ENCODE measurements around the gene TTC13.

Gene TTC13

DNA sequence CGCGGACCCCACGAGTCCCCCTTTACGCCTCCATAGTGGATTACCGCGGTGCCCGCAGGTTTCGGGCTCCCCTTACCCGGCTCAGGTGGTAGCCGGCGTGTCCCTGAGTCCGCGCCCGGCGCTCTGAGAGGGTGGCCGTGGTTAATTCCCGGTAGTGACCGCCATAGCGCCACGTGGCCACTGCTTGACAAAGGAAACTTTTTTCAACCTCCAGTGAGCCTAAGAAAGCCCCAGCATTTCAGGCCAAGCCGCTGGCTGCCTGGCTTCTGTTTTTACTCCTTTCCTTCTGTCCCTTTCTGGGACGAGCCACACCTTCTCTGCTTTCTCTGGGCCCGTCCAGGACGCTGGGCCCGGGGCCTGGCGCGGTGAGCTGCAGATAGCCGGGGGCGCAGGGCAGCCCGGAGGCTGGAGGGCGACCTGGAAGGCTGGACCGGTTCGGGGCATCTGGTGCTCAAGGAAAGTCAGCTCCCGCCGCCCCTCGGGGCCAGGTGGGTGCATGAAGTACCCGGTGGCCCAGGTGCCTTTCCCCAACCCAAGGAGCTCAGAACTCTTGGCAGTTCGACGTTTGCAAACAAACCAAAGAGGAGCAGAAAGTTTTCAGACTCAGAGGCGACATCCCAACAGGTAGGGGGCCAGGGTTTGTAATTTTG is 109.8 kb downstream of the TTC13 start:
- peak; percentile 25 for DNase-seq (ENCODE audit: low read depth)

DNA sequence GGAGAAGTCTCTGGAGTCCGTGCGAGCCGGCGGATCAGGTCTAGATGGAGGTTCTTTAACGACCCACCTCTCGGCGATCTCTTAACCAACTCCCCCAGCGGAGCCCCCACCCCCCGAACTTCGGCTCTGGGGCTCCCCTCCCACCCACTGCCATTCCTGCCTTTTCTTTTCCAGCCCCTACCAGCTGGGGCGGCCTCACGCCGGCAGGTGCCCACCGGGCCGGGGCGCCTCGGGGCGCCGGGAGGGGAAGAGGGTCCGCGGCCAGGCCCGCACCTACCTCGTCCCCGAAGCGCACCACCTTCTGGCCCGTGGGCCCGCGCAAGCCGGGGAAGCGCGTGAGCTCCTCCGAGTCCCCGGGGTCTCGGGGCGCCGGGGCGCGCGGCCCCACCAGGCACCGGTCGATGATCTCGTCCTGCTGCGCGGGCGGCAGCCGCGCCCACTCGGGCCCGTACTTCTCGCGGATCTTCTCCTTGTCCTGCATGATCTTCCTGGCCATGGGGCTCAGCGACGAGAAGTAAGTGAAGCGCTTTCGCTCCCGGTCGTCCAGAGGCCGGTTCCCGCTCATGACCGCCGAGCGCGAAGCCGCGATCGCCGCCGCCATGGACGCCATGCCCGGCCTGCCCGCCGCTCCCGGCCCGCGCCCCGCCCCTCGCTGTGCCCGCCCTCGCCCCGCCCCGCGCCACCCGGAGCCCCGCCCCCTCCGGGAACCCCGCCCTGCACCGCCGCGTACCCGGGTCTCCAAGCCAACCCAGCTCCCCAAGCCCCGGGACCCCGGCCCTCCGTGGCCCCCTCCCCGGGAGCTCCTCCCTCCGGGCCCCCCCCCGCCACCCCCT is 110.5 kb downstream of the TTC13 start, which contains the start of gene C1orf198:
TSS of gene C1orf198 (minus strand) at position 619 of the 833 bp plus-strand sequence. CDS start at position 610, 9 bp downstream.
- peak; percentile 39 for DNase-seq (ENCODE audit: low read depth)

DNA sequence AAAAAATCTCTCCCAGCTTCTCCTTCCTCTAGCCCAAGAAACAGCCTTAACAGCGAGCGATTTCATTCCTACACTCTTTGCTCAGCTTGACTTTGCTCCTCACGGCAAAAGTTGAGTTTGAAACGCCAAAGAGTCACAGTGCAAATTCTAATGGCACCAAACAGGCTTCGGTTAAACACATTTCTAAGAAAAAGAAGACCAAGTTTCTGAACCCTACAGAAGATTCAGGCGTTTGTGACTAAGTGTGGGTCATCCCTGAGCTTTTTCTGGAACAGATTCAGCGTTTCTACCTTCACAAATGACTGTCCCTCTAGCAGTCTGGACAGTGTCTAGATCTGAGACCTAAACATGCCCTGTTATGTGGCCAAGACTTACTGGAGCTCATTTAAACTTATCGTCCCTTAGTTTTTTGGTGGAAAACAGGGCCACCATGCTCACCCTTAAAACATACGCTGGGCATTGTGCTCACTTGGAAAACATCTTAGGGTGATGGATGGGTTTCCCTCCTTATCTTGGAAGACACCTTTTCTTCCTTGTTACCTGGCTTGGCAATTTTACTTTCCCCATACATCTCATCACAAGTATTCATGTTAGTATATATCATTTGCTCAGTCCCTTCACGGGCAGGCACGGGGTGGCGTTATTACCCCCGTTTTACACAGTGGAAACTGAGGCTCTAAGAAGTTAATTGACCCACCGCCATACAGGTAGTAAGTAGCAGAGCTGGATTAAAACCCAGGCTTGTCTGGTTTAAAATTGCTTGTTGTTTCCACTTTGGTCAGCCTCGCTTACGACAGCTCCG is 111.4 kb downstream of the TTC13 start:
- DNase-seq (ENCODE audit: low read depth) = no peak

DNA sequence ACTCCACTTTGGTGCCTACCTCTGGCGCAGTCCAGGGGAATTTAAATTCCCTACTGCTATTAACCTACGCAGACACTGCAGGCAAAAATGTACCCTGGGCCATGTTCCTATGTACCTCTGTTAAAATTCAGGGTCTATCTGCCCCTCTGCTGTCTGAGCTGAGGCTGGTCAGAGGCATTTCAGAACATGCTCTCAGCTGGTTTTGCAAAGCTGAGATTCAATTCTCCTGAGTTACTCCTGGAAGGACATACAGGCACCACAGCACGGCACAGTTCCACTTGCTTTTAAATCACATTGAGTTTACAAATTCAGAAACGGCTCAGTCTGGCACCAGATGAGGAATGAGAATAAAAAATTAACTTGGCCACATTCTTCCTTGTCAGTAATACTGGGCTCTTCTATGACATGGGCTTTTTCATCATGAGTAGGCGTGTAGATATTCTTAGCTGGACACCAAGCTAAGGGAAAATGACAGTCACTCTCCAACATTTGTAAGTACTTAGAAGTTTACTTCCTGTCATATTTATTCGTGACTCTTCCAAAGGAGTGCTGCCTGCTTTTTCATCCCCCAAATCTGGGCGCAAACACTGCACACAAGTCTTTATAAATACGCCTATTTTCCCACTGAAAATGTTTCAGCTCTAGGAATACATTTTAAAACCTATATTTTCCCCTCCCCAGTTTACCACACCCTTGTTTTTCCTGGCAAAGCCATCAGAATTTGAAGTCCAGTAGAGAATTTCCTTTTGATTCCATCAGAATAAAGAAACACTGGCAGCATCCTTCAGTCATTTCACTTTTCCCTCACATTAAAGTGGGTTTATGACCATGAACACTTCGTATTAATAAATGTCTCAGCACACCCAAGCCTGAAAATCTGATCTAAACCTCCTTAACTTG is 112.2 kb downstream of the TTC13 start:
- DNase-seq (ENCODE audit: low read depth) = peak; percentile 77

DNA sequence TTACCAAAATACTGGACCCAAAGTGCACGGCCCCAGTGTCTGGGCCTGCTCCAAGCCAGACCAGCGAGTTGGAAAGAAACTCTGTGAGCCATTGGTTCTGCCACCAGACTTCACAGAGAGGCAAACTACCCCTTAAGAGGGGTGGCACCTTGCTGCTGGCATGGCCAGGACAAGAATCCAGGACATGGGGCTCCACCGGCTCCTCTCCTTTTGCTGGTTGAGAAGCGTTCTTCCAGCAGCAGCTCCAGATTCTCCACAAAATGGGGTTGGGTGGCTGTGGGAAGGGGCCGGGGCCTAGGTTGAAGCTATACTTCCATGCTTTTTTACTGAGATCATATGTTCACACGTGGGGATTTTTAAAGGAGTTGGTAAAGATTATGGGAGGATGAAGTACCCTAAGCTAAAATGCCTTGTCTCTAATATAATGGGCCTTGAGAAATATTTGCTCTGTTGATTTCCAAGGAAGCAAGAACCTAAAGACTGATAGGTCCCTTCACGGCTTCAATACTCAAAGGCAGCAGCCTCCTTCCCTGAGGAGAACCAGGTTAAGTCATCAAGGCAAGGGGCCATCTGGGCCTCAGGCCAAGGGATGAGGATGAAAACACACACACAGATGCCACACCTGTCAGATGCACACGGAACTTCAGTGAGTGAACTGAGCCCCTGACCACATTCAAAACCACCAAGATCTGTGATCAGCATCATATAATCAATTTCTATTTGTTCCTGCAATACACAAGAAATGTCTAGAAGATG is 113.4 kb downstream of the TTC13 start:
- DNase-seq (ENCODE audit: low read depth) = no peak

DNA sequence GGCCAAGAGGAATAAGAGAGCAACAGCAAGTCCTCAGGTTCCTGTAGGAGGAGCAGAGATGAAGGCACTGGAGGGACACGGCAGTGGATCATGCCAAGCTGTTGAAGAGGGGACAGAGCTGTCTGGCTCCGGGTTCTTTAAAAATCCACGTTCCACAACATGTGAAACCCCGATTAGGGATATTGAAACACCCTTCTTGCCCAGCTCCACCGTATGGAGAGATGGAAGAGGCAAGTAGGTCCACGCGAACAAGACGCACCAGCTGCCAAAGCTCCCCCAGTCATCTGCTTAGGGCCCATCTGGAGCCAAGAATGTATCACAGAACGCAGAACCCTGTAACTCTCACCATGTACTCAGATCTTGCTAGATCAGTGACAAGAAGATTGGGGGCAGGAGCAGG is 114.2 kb downstream of the TTC13 start:
- DNase-seq (ENCODE audit: low read depth) = no peak

DNA sequence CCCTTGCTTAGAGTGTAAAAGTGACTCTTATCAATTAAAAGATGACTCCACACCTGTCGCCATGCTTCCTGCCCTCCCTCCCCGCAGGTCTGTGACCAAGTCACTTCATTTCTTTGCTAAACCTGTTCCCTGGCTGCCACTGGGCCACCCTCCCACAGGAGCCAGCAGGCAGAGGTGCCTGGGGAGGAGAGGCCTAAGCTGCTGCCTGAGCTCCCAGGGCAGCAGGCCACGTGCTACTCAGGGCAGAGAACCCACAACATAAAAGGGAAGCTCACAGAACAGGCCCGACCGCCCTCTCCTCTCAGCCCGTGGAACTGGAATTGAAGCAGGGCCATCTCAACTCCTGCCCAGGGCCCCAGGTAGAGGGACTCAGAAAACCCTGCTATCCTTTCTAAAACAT is 115.2 kb downstream of the TTC13 start:
- DNase-seq (ENCODE audit: low read depth) = no peak

DNA sequence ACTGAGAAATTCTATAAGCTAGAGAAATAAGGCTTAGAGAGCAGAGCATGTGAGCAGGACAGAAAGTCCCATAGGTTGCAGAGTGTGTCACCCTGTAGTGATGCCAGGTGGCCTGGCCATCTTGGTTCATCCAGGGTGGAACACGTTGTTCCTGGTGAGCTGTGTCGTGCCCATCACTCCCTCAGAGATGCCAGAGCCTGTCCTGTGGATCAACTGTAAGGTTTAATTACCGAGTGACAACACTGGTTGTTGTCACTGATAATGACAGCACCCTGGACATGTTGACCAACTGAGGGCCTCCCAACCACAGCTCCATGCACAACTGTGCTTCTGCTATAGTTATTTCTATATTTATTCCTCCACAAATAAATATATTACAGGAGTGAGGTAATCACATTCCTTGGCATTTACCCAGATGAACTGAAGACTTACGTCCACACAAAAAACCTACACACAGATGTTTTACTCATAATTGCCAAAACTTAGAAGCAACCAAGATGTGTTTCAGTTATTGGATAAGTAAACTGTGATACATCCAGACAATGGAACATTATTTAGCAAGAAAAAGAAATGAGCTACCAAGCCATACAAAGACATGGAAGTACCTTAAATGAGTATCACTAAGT is 116.6 kb downstream of the TTC13 start:
- peak; percentile 82 for DNase-seq (ENCODE audit: low read depth)

GRCh38 chr1:230861489-230861888 is 117.2 kb downstream of the TTC13 start:
- no peak for DNase-seq (ENCODE audit: low read depth)

DNA sequence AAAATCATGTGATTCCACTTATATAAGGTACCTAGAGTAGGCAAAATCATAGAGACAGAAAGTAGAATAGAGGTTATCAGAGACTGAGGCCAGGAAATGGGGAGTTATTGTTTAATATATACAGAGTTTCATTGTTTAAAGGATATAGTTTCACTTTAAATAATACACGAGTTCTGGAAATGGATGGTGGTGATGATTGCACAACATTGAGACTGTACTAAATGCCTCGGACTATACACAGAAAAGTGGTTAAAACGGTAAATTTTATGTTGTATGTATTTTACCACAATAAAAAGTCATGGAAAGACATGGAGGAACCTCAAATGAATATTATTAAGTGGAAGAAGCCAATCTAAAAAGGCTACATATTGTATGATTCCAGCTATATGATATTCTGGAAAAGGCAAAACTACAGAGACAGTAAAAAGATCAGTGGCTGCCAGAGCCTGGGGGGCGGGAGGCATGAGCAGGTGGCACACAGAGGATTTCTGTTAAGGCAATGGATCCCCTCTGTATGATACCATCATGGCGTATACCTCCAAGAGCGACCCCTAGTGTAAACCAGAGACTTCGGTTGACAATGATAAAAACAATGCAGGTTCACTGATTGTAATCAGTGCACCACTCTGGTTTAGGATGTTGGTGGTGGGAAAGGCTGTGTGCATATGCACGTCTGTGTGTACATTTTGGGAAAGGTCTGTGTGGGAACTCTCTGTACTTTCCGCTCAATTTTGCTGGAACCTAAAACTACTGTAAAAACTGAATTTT is 117.9 kb downstream of the TTC13 start:
- no peak for DNase-seq (ENCODE audit: low read depth)

DNA sequence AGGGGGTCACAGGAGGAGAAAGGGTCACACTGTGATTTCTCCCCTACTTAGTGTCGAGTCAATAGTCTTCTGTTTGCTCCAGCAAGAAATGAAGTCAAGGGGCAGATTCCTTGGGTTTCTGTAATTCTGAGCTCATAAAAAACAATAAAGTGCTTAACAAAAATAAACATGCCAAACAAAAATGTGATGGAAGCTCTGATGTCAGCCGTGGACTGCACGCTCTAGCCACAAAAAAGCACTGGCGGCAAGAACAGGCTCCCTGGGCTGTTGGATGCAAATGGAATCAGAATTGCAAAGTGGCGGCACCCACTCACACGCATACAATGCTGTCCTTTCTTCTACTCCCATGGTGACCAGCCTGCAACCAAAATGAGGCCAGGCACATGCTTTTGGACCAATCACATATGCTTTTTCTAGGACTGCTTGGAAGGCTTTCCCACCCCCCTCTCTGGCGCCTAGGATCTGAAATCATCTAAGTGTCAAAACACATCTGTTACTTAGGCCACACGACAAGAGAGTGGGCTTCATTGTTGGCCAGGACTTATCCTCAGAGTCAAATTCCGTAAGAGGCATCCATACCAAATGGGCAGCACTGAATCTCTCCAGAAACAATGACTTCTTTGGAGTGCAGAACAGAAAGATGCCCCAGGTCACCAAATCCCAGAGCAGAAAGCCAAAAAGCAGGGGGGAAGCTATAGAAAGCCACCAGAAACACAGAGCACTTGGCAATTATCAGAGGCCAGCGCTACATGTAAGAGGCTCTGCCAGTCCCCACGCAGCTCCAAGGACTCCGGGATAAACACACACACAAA is 119.5 kb downstream of the TTC13 start:
- DNase-seq (ENCODE audit: low read depth) = peak; percentile 89

DNA sequence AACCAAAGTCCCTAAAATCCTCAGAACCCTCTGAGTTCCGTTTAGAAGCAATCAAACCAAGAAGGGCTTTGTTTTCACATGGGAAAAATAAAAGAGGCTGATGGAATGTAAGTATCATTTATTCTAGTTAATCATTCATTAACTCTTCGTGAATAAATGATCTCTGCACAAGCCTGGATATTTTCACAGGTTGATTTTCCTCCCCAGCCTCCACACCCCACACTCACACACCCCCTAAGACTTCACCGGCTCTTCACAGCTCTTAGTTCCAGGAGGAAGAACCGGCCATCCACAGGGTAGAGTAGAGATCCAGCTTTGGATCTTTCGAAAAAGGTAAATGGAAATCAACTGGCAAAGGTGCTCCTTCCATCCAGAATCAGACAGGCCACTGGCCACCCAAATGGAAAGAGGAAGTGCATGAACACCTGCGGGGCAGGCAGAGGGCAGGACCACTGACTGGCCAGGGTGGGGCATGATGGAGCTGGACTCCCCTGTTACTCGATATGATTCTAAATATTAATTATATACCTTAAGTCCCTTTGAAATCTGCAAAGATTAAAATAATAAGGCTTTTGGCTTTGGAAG is 120.3 kb downstream of the TTC13 start:
- DNase-seq (ENCODE audit: low read depth) = no peak

DNA sequence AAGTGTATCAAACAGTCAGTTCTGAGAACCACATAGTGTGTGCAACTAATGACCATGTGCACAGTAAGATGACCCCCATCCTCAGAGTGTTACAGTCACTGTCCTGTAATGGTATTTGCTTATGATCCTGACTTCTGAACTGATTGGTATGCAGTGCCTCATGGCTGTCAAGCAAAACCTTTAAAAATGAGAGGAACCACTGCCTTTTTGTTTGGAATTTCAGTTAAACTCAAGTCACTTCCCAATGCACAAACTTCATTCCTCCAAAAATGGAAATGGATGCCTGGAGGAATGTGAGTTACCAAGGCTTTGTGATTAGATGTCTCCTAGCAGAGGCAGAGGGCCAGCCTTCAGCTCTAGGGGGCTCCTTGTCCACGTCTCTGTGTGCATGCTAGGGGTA is 120.8 kb downstream of the TTC13 start:
- peak; percentile 29 for DNase-seq (ENCODE audit: low read depth)

DNA sequence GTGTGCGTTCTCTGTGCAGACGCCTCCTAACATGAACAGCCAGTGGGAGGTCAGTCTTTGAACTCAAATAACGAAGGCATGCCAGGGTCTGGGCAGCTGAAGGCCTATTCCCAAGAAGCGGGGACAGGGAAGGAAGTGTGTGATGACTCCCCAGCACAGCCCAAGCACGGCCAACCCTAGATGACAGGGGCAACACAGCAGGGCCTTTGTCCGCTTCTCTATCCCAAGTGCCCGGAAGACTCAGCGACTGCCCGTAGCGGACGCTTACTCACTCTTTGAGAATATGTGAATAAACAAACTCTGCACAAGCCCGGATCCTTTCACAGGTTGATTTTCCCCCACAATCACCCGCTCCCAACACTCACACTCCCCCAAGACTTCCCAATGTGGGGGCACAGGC is 121.6 kb downstream of the TTC13 start:
- no peak for DNase-seq (ENCODE audit: low read depth)

Data from fibroblast of gingiva (primary cell).